DMS53 (cell line): ENCODE results near the gene LY6G6C.
A peak's percentile ranks its signal among the peaks of the same experiment; 100 is the strongest.

Experiments used
- DNase-seq: peaks from one replicate; lab custom pipeline; 2025; lab: John Stamatoyannopoulos, UW

The LY6G6C gene

DNA sequence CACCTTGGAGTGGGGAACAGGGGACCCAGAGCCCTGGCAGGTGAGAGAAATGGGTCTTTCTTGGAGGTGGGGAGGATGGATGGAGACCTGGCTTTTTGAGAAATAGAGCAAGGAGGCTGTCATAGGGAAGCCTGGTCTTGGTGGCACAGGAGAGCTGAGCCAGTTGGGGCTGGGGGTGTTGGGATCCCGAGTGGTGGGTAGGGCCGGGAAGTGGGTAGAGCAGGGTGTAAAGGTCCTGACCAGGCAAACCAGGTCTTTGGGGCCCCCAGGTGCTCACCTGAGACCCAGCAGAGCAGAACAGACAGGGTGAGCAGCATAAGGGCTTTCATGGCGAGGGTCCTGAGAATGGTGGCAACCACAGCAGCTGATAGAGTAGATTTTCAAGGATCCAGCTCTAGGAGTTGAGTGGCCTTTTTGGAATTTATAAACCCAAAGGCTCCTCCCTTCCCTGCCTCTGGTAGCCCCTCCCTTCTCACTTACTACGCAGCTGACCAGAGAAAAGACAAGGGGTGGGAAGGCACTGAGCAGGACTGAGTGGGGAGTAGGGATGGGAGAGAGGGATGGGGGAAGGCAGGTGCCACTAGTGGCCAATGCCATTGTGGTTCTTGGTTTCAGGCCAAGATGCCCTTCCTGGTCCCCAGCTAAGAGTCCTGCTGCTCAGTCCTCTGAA is at the start of gene LY6G6C:
Gene LY6G6C (minus strand): TSS at position 396 of the 670 bp plus-strand sequence. CDS start 67 bp downstream, at position 329.
- no peak for DNase-seq

DNA sequence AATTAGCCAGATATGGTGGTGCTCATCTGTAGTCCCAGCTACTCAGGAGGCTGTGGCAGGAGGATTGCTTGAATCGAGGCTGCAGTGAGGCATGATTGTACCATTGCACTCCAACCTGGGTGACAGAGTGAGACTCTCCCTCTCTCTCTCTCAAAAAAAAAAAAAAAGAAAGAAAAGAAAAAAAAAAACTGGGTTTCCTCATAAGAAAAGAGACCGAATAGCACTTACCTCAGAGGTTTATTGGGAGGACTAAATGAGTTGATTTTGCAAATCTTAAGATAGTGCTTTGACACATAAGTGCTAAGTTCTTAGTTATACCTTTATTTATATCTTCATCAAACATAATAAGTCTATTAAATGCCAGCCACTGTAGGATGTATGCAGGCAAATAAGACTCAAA is 49.3 kb upstream of the LY6G6C start:
- no peak for DNase-seq

- peak; percentile 89 for DNase-seq
Measured at GRCh38 chr6:31769684-31770371, 48.3 kb upstream of the LY6G6C start.

DNA sequence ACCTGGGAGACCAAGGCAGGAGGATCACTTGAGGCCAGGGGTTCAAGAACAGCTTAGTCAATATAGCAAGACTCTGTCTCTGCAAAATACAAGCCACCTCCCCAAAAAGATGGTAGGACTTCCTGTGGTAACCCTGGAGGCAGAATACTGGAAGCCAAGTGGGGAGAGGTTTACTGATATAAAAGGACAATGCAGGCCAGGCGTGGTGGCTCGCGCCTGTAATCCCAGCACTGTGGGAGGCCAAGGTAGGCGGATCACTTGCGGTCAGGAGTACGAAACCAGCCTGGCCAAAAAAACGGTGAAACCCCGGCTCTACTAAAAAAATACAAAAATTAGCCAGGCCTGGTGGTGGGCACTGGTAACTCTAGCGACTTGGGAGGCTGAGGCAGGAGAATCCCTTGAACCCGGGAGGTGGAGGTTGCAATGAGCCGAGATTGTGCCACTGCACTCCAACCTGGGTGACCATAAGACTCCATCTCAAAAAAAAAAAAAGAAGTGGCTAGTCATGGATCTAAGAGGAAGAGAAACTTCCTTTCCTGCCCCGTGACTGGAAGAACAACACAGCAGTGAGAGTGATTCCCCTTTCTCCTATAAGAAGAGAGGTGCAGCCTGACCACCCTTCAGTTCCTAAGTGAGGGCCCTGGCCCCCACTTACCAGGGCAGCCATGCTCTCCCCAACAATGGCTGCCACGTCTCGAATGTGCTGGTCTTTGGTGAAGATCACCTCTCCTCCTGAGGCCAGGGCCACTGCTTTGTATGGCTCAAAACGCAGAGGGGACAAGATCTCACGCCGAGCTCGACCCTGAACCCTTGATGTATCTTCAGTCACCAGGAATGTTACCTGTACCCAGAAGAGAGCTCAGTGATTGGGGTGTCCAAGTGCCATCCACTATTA is 47.1 kb upstream of the LY6G6C start:
- DNase-seq = no peak

GRCh38 chr6:31767096-31767645 is 45.6 kb upstream of the LY6G6C start:
- DNase-seq = no peak

- peak; percentile 80 for DNase-seq
Measured at GRCh38 chr6:31765910-31766794, 44.6 kb upstream of the LY6G6C start.

DNA sequence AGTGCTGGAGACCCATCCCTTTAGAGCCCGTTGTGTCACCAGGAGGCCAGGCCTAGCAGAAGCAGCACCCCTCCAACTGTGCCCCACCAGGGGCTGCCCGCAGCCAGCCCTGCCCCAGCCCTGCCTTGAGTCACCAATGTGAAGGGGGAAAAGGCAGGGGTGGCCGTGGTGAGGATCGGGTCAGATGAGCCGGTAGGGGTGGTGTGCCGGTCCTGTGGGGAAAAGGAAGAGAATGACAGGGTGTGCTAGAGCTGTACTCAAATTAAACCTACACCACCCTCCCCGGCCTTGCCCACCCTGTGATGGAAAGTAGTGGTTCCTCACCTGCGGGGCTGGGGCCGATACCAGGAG is 44.0 kb upstream of the LY6G6C start:
- DNase-seq = no peak

DNA sequence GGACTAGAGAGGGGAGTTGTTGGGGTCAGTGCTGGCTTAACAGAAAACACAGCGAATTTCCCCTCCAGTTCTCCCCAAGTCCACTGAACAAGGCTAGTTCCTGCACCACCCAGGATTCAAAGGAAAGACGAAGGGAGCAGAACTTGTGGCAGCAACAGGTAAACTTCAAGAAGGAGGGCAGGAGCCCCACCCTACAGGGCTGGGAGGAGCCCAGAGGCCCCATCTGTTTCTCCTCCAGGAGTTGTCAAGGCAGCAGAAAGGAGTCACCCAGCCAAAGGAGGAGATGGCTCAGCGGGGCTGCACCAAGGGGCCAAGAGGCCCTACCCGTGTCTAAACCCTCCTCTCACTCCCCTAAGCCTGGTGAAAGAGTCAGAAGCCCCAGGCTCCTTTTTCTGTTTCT is 42.7 kb upstream of the LY6G6C start:
- DNase-seq = no peak

DNA sequence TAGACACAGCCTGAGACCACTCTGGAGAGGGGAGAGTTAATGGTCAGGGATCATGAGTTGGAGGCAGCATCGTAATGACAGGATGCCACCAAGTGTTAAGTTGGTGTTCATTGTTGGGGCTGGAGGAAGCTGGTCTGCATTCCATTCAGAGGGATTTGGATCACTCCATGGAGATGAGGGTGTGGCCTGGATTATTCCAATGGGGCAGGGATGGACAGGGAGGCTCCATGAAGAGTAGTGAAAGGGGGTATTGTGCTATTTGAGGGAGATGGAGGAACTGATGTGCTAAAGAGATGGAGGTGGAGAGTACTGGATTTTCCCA is 42.0 kb upstream of the LY6G6C start:
- no peak for DNase-seq

GRCh38 chr6:31762878-31763618 is 41.5 kb upstream of the LY6G6C start:
- DNase-seq = no peak

- DNase-seq = no peak
Measured at GRCh38 chr6:31762356-31762755, 40.8 kb upstream of the LY6G6C start, which contains the start of gene SAPCD1. Gene SAPCD1 (plus strand): TSS chr6:31762656. CDS start chr6:31763055, 399 bp downstream.

GRCh38 chr6:31761343-31761742 is 39.8 kb upstream of the LY6G6C start:
- DNase-seq = no peak

GRCh38 chr6:31760790-31761189 is 39.2 kb upstream of the LY6G6C start:
- DNase-seq = no peak

DNA sequence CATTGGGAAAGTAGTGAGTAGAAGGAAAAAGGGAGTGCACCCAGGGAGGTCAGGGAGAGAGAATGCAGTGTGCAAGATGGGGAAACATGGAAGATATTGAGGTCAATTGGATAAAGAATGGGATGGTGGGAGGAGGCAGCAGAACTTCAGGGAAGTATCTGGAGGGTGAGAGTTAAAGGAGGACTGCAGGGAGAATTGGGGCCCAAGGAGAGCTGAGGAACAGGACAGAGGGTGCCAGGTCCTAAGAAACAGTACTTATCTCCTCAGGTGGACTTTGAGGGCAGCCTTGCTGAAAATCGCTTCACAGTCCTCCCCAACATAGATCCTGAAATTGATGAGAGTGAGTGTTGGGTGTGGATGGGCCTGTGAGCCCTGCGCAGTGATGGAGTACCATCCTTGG is 36.7 kb upstream of the LY6G6C start:
- DNase-seq = no peak

- no peak for DNase-seq
Measured at GRCh38 chr6:31752739-31753319, 31.3 kb upstream of the LY6G6C start.

DNA sequence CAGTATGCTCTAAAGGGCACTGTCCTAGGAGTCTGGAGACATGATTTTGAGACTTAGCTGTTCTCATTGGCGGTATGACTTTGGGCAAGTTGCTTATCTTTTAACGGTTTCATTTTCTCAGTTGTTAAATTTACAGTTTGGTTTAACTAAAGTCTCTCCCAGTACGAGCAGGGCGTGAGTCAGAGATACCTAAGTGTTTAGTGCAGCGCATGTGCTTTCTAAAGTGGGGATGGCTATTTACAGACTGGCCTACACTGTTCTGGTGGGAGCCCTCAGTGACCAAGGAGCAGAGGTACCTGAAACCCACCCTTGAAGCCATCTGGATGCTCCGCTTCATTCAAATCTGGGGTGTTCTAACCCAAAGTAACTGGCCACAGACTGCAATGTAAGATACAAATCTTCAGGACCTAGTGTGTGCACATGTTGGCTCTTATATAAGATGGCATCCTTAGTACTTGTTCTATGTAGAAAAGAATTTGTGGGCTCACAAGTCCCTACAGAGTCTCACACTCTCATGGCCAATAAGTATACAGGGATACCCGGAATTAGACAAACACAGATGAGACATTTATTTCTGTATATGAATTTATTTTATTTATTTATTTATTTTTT is 29.0 kb upstream of the LY6G6C start:
- DNase-seq = no peak

GRCh38 chr6:31749301-31750036 is 27.9 kb upstream of the LY6G6C start:
- peak; percentile 81 for DNase-seq

- no peak for DNase-seq
Measured at GRCh38 chr6:31744422-31744821, 22.9 kb upstream of the LY6G6C start.

GRCh38 chr6:31742894-31743293 is 21.3 kb upstream of the LY6G6C start:
- DNase-seq = no peak
